Activated CD8-positive, alpha-beta T cell treated with anti-CD3 and anti-CD28 coated beads for 36 hours (primary cell): ENCODE results near the gene LRFN2. TPM values are rescaled to one million over a fixed set of nuclear protein-coding genes. Genes with fewer than 3 reads are reported as not detected.

ENCODE experiments used
- ATAC-seq: fragments of 200-7000 bp; cut with Tn5 transposase; one replicate; pipeline ENCODE4 v1.10.0; 2021; ENCODE audit warnings: mild to moderate bottlenecking, moderate library complexity
- CTCF ChIA-PET: fragments of 350-600 bp; sonication (Branson Sonifier 250); formaldehyde crosslinking; loops from one replicate; lab custom pipeline; 2021; ENCODE audit warnings: antibody characterized with exemption; lab: Charles Lee
- POLR2A ChIA-PET: fragments of 350-600 bp; sonication (Branson Sonifier 250); formaldehyde crosslinking; loops from one replicate; lab custom pipeline; 2021; ENCODE audit warnings: antibody characterized with exemption; lab: Charles Lee
- DNase-seq: peaks from one replicate; pipeline ENCODE4 v3.0.0-alpha.2; 2020
- H3K27ac Mint-ChIP-seq: one replicate; pipeline ENCODE4 v1.8.0; 2021; ENCODE audit warnings: mild to moderate bottlenecking, mixed read lengths
- H3K27me3 Mint-ChIP-seq: one replicate; pipeline ENCODE4 v1.8.0; 2021; ENCODE audit warnings: mixed read lengths
- H3K36me3 Mint-ChIP-seq: one replicate; pipeline ENCODE4 v1.8.0; 2021; ENCODE audit warnings: low read depth, mixed read lengths
- H3K4me1 Mint-ChIP-seq: one replicate; pipeline ENCODE4 v1.8.0; 2021; ENCODE audit warnings: low read depth, mixed read lengths
- H3K4me3 Mint-ChIP-seq: one replicate; pipeline ENCODE4 v1.8.0; 2021; ENCODE audit warnings: mild to moderate bottlenecking, moderate library complexity, mixed read lengths
- H3K9me3 Mint-ChIP-seq: one replicate; pipeline ENCODE4 v1.8.0; 2021; ENCODE audit warnings: mixed read lengths
- CTCF ChIP-seq: fragments of 200-600 bp; IDR thresholded peaks from one replicate; pipeline ENCODE4 v1.8.0; 2022; ENCODE audit warnings: antibody characterized with exemption, mild to moderate bottlenecking
- intact Hi-C: fragments of 100-400 bp; cut with micrococcal nuclease; formaldehyde crosslinking; loops from one replicate; pipeline ENCODE4 v1.10.0; 2022
- total RNA-seq, 2 experiments: library from RNA; stranded (reverse); gene quantifications; one replicate each; pipeline ENCODE4 v1.2.3, GENCODE V29; 2021

LRFN2 gene
- total RNA-seq, 2 experiments from 2014 or later, result not detected

GRCh38 chr6:40397287-40398033 lies 189.7 kb downstream of the LRFN2 start:
- peaks cover 16% of the 10 kb centered on the region for H3K4me1 Mint-ChIP-seq
- DNase-seq (no peak), ATAC-seq (no peak)
- no peaks in the 10 kb centered on the region for H3K27me3 Mint-ChIP-seq
- no peaks in the 10 kb centered on the region for H3K36me3 Mint-ChIP-seq
- no peaks in the 10 kb centered on the region for H3K9me3 Mint-ChIP-seq
- intact Hi-C loops, result no loop called here
- no peak for TF ChIP-seq CTCF
- H3K4me3 Mint-ChIP-seq, result no peak overlapping the region
- H3K27ac Mint-ChIP-seq, result no peak overlapping the region
- ChIA-PET CTCF (no interaction called here), POLR2A (no interaction called here)

- TF ChIP-seq CTCF, result no peak
- intact Hi-C loops, result no loop called here
- ChIA-PET CTCF (no interaction called here), POLR2A (no interaction called here)
- no peak overlapping the region for H3K27ac Mint-ChIP-seq
- H3K4me1 Mint-ChIP-seq, result peaks cover 17% of the 10 kb centered on the region
- H3K36me3 Mint-ChIP-seq, result no peaks in the 10 kb centered on the region
- H3K27me3 Mint-ChIP-seq, result no peaks in the 10 kb centered on the region
- ATAC-seq (no peak), DNase-seq (no peak)
- no peaks in the 10 kb centered on the region for H3K9me3 Mint-ChIP-seq
- no peak overlapping the region for H3K4me3 Mint-ChIP-seq
These were observed 191.5 kb downstream of the LRFN2 start for GRCh38 chr6:40395698-40396076.

- intact Hi-C loops, result no loop called here
- H3K27ac Mint-ChIP-seq, result no peak overlapping the region
- DNase-seq (no peak), ATAC-seq (no peak)
- ChIA-PET CTCF (no interaction called here), POLR2A (interaction anchor here (0.8 kb wide), 1 partner anchor 9 kb away, joined by 3 read pairs; no protein-coding TSS in a partner anchor)
- no peak overlapping the region for H3K4me3 Mint-ChIP-seq
- H3K36me3 Mint-ChIP-seq, result no peaks in the 10 kb centered on the region
- no peak for TF ChIP-seq CTCF
- H3K4me1 Mint-ChIP-seq, result peaks cover 19% of the 10 kb centered on the region
- no peaks in the 10 kb centered on the region for H3K9me3 Mint-ChIP-seq
- H3K27me3 Mint-ChIP-seq, result no peaks in the 10 kb centered on the region
These were observed 192.0 kb downstream of the LRFN2 start for GRCh38 chr6:40395066-40395697.

- CTCF ChIA-PET, result no interaction called here
- Mint-ChIP-seq H3K4me3 (no peak overlapping the region), H3K9me3 (no peaks in the 10 kb centered on the region), H3K27me3 (no peaks in the 10 kb centered on the region), H3K27ac (no peak overlapping the region), H3K36me3 (no peaks in the 10 kb centered on the region), H3K4me1 (peaks cover 23% of the 10 kb centered on the region)
- intact Hi-C loops, result no loop called here
- TF ChIP-seq CTCF, result no peak
- ATAC-seq, result no peak
- POLR2A ChIA-PET, result interaction anchor here (0.8 kb wide), 1 partner anchor 8 kb away, joined by 3 read pairs; no protein-coding TSS in a partner anchor
- DNase-seq, result no peak
These were observed 192.8 kb downstream of the LRFN2 start for GRCh38 chr6:40394381-40394780.

- Mint-ChIP-seq H3K36me3 (no peaks in the 10 kb centered on the region), H3K9me3 (no peaks in the 10 kb centered on the region), H3K4me3 (no peak overlapping the region), H3K27ac (no peak overlapping the region), H3K27me3 (no peaks in the 10 kb centered on the region), H3K4me1 (peaks cover 30% of the 10 kb centered on the region)
- TF ChIP-seq CTCF, result no peak
- CTCF ChIA-PET, result no interaction called here
- ATAC-seq, result no peak
- intact Hi-C loops, result no loop called here
- no peak for DNase-seq
- POLR2A ChIA-PET, result no interaction called here
These were observed 193.5 kb downstream of the LRFN2 start for GRCh38 chr6:40393641-40394040.
